Smooth muscle cell (in vitro differentiated cells): Measurements from ENCODE around the gene SART3. TPM values are rescaled to one million over a fixed set of nuclear protein-coding genes. Genes with fewer than 3 reads are reported as not detected.
A peak's percentile ranks its signal among the peaks of the same experiment; 100 is the strongest.

Experiments
- DNase-seq: peaks from one replicate; lab custom pipeline; 2025; ENCODE audit not compliant: unreplicated experiment; lab: John Stamatoyannopoulos, UW
- H2AFZ ChIP-seq: fragments of 200-600 bp; sonication (generic); 2 replicates; pipeline ENCODE4 v1.6.0; 2016; ENCODE audit warnings: antibody characterized with exemption, low read depth, mild to moderate bottlenecking
- H3F3A ChIP-seq: fragments of 200-600 bp; sonication (generic); 2 replicates; pipeline ENCODE4 v1.6.0; 2017; ENCODE audit warnings: antibody characterized with exemption, low read depth
- H3K27ac ChIP-seq: fragments of 200-600 bp; sonication (generic); 2 replicates; pipeline ENCODE4 v1.5.1; 2016; ENCODE audit warnings: low read depth, mild to moderate bottlenecking
- H3K27me3 ChIP-seq: fragments of 200-600 bp; sonication (generic); 2 replicates; pipeline ENCODE4 v1.6.1; 2016; ENCODE audit warnings: low read depth, mild to moderate bottlenecking
- H3K36me3 ChIP-seq: fragments of 200-600 bp; sonication (generic); 2 replicates; pipeline ENCODE4 v1.5.1; 2016; ENCODE audit warnings: low read depth
- H3K4me1 ChIP-seq: fragments of 200-600 bp; sonication (generic); 2 replicates; pipeline ENCODE4 v1.5.1; 2016; ENCODE audit warnings: low read depth
- H3K4me2 ChIP-seq: fragments of 200-600 bp; sonication (generic); 2 replicates; pipeline ENCODE4 v1.6.0; 2016; ENCODE audit warnings: mild to moderate bottlenecking
- H3K4me3 ChIP-seq: fragments of 200-600 bp; sonication (generic); 2 replicates; pipeline ENCODE4 v1.5.1; 2016; ENCODE audit warnings: mild to moderate bottlenecking
- H3K79me2 ChIP-seq: fragments of 200-600 bp; sonication (generic); 2 replicates; pipeline ENCODE4 v1.6.0; 2016; ENCODE audit warnings: low read depth, mild to moderate bottlenecking
- H3K9ac ChIP-seq: fragments of 200-600 bp; sonication (generic); 2 replicates; pipeline ENCODE4 v1.6.0; 2016; ENCODE audit warnings: low read depth
- H3K9me3 ChIP-seq: fragments of 200-600 bp; sonication (generic); replicated peaks from 2 replicates; pipeline ENCODE4 v1.5.1; 2016; ENCODE audit warnings: low read depth
- H4K20me1 ChIP-seq: fragments of 200-600 bp; sonication (generic); 2 replicates; pipeline ENCODE4 v1.6.0; 2016; ENCODE audit warnings: low read depth
- CTCF ChIP-seq: fragments of 200-600 bp; sonication (generic); IDR thresholded peaks from 2 replicates; pipeline ENCODE4 v1.5.1; 2017; ENCODE audit warnings: borderline replicate concordance, mild to moderate bottlenecking, antibody characterized with exemption; ENCODE audit not compliant: insufficient read depth, poor library complexity, severe bottlenecking
- WGBS: methylation state at CpG from one replicate; pipeline ENCODE4 v1.1.7; 2016; ENCODE audit warnings: low lambda C conversion rate; 5-methylcytosine and 5-hydroxymethylcytosine counted together
- polyA plus RNA-seq: library from polyadenylated mRNA; unstranded; fragments of >200 nt; fragmentation: Nextera tagmentation; extraction: Ambion mirVana; gene quantifications from 2 replicates; pipeline ENCODE4 v1.2.1, GENCODE V29; 2016
- total RNA-seq: library from RNA; depleted of rRNA; stranded (reverse); fragments of >200 nt; gene quantifications from 2 replicates; pipeline ENCODE4 v1.2.3, GENCODE V29; 2014

Gene SART3
- total and polyA plus RNA-seq, 2 experiments from 2014 or later: 22.7 to 94.5 TPM

DNA sequence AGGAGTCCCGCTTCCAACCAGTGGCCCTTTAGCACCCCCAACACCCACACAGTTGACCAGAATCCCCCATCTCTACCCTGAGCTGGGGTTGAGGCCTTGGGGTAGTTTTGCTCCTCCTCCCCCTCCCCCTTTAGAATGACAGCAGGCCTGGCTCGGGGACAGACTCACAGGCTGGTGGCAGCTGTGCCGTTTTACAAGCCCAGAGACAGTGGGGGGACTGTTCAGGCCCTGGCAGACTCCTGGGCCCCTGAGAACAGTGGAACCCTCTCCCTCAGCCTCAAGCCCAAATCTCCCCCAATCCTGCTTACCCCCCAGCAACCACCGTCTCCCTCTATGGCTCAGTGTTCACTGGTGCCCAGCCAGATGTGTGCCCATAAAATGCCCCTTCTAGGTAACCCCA, 26.9 kb upstream of the SART3 start:
- 64% methylated on average over 4 of the region's 4 CpGs for WGBS
- no peak overlapping the region for H3K9ac ChIP-seq
- no peaks in the 10 kb centered on the region for H3K79me2 ChIP-seq
- no peaks in the 10 kb centered on the region for H3K36me3 ChIP-seq
- H3K27ac ChIP-seq: no peak overlapping the region
- DNase-seq: no peak
- no peaks in the 10 kb centered on the region for H3K27me3 ChIP-seq
- no peak overlapping the region for H3K4me2 ChIP-seq
- H3K9me3 ChIP-seq: no peaks in the 10 kb centered on the region
- peaks cover 13% of the 10 kb centered on the region for H3F3A ChIP-seq
- no peaks in the 10 kb centered on the region for H4K20me1 ChIP-seq
- H3K4me1 ChIP-seq: peaks cover 29% of the 10 kb centered on the region
- no peak overlapping the region for H2AFZ ChIP-seq
- no peak for TF ChIP-seq CTCF
- no peak overlapping the region for H3K4me3 ChIP-seq

GRCh38 chr12:108586306-108586705, 25.3 kb upstream of the SART3 start:
- Histone ChIP-seq H3K36me3 (no peaks in the 10 kb centered on the region), H3K27ac (no peak overlapping the region), H3K4me2 (no peak overlapping the region), H3K4me3 (no peak overlapping the region), H3K4me1 (peaks cover 29% of the 10 kb centered on the region), H3K79me2 (no peaks in the 10 kb centered on the region), H3K9me3 (no peaks in the 10 kb centered on the region), H2AFZ (no peak overlapping the region), H3F3A (peaks cover 13% of the 10 kb centered on the region), H4K20me1 (no peaks in the 10 kb centered on the region), H3K9ac (no peak overlapping the region), H3K27me3 (no peaks in the 10 kb centered on the region)
- no peak for TF ChIP-seq CTCF
- DNase-seq: no peak
- WGBS: 90% methylated on average over 11 of the region's 11 CpGs

DNA sequence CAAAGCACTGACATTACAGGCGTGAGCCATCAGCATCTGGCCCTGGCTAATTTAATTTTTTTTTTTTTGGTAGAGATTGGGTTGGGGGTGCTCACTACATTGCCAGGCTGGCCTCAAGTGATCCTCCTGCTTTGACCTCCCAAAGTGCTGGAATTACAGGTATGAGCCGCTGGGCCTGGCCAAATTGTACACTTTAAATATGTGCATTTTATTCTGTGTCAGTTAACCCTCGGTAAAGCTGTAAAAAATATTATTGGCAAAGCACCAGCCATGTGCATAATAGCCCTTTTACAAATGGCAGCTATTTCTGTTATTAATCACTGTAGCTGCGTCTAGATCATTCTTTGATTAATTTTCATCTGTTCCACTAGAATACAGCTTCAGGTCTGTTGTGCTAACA, 24.9 kb upstream of the SART3 start:
- no peak for TF ChIP-seq CTCF
- no peaks in the 10 kb centered on the region for H3K9me3 ChIP-seq
- H3K4me1 ChIP-seq: peaks cover 29% of the 10 kb centered on the region
- H3K27me3 ChIP-seq: no peaks in the 10 kb centered on the region
- WGBS: 89% methylated on average over 4 of the region's 4 CpGs
- H3K4me2 ChIP-seq: no peak overlapping the region
- H2AFZ ChIP-seq: no peak overlapping the region
- no peak overlapping the region for H3K4me3 ChIP-seq
- no peak overlapping the region for H3K27ac ChIP-seq
- H4K20me1 ChIP-seq: no peaks in the 10 kb centered on the region
- peaks cover 13% of the 10 kb centered on the region for H3F3A ChIP-seq
- H3K79me2 ChIP-seq: no peaks in the 10 kb centered on the region
- DNase-seq: no peak
- H3K9ac ChIP-seq: no peak overlapping the region
- no peaks in the 10 kb centered on the region for H3K36me3 ChIP-seq

DNA sequence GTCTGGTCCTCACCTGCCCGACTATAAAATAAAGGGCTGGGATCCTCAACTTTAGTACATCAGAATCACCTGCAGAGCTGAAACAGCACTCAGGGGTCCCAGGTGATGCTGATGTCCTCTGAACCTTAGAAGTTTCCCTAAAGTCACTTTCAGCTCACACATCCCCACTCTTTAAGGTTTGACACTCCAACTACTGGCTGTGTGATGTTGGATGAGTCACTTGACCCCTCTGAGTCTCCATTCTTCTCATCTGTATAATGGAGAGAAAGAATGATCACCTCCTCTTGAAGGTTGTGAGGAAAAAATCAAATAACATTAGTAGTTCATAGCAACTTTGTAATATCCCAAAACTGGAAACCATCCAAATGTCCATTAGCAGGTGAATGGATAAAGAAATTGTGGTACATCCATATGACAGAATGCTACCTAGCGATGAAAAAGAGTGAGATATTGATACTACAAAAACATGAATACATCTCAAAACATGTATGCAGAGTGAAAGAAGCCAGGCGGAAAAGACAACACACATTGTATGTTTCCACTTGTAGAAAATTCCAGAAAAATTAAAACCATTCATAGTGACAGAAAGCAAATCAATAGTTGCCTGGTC, 23.6 kb upstream of the SART3 start:
- Histone ChIP-seq H3K4me2 (peak overlapping the region; percentile 29), H3K4me3 (no peak overlapping the region), H3K79me2 (no peaks in the 10 kb centered on the region), H3F3A (peaks cover 13% of the 10 kb centered on the region), H4K20me1 (no peaks in the 10 kb centered on the region), H3K27ac (peak overlapping the region; percentile 7), H3K36me3 (no peaks in the 10 kb centered on the region), H3K4me1 (peaks cover 22% of the 10 kb centered on the region), H3K9me3 (no peaks in the 10 kb centered on the region), H2AFZ (peak overlapping the region; percentile 35), H3K27me3 (no peaks in the 10 kb centered on the region), H3K9ac (no peak overlapping the region)
- DNase-seq: no peak
- TF ChIP-seq CTCF: no peak
- WGBS: 91% methylated on average over 3 of the region's 3 CpGs
